GM18526 (cell line): ENCODE data around the gene CRYGS.

ENCODE experiments used
- POLR2A ChIP-seq: IDR thresholded peaks from 3 replicates; pipeline ENCODE4 v1.6.1; 2011; ENCODE audit not compliant: insufficient read length; ENCODE audit errors: extremely low read depth

The CRYGS gene

DNA sequence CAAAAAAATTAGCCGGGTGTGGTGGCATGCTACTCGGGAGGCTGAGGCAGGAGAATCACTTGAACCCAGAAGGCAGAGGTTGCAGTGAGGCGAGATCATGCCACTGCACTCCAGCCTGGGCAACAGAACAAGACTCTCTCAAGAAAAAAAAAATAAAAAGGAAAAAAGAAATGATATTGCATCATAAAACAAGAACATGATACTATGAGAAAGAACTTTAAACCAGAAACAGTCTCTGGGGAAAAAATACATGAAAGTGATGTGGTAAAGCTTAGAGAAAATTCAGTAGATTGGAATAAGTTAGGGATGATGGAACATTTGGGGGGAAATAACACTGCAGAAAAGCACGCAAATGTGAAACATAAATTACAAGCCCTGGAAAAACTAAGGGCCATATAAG is 54.7 kb downstream of the CRYGS start:
- no peak for TF ChIP-seq POLR2A
